ENCODE results near the gene UPB1.

- TF ChIP-seq CTCF (IDR thresholded peaks at IDR 0.05) (no peak), POLR2A (IDR thresholded peaks at IDR 0.05) (no peak)
Measured at GRCh38 chr22:24451162-24451561, 44.0 kb upstream of the UPB1 start.
